Measurements from ENCODE around the gene PKDCC.

The PKDCC gene

GRCh38 chr2:42050010-42050702, 2.3 kb downstream of the PKDCC start:
- no peak for DNase-seq (ENCODE audit: low read depth, low spot score)

DNA sequence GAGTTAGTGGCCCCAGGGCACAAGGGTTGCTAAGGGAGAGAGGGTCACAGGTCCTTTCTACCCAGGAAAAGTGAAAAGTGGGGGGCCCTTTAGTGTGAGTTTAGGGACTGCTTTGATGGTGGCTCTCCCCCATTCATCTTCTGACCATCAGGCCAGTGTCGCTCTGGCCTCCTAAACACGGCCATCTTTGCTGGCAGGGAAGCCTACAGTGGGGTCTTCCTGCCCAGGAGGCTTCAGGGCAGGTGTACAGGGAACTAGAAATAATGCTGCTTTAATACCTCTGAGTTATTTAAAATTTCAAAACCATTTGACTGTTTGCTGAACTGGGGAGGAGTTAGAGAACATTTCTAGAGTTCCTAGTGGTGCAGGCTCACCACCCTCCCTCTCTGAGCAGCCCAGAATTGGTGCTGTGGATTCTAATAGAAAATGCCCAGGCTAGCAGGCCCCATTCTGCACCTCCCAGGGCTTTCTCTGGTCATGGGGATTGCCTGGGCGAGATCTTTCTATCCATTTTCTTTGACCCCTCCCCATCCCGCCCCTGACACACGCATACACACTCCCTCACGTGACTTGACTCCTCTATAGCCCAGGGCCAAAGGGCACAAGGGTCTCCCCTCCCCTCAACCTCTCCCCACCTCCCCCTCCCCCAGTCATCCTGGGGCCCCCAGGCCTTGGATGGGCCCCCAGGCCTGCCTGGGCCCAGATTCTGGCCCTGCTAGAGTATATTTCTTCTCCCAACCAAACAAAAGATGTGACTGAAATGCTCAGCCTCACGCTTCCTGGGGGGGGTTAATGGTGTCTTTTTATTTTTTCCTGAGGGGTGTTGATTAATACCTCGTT, 3.1 kb downstream of the PKDCC start:
- DNase-seq (ENCODE audit: low read depth, low spot score) = no peak

- no peak for DNase-seq (ENCODE audit: low read depth, low spot score)
Measured at GRCh38 chr2:42051543-42052235, 3.9 kb downstream of the PKDCC start.

GRCh38 chr2:42052702-42053481, 5.1 kb downstream of the PKDCC start:
- DNase-seq (ENCODE audit: low read depth, low spot score) = no peak

DNA sequence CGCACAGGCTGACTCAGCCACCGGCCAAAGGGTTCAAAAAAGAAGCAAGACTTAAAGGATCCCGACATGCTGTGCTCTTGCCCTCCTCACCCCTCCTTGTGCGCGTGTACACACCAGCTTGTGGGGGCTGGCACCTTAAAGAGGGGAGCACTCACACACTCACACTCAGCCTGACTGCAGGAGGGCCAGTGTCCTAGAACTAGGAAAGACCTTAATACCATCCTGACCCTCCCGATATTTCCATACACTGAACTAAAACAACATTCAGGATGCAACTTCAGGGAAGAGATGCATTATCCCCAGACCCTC, 5.6 kb downstream of the PKDCC start:
- no peak for DNase-seq (ENCODE audit: low read depth, low spot score)

DNA sequence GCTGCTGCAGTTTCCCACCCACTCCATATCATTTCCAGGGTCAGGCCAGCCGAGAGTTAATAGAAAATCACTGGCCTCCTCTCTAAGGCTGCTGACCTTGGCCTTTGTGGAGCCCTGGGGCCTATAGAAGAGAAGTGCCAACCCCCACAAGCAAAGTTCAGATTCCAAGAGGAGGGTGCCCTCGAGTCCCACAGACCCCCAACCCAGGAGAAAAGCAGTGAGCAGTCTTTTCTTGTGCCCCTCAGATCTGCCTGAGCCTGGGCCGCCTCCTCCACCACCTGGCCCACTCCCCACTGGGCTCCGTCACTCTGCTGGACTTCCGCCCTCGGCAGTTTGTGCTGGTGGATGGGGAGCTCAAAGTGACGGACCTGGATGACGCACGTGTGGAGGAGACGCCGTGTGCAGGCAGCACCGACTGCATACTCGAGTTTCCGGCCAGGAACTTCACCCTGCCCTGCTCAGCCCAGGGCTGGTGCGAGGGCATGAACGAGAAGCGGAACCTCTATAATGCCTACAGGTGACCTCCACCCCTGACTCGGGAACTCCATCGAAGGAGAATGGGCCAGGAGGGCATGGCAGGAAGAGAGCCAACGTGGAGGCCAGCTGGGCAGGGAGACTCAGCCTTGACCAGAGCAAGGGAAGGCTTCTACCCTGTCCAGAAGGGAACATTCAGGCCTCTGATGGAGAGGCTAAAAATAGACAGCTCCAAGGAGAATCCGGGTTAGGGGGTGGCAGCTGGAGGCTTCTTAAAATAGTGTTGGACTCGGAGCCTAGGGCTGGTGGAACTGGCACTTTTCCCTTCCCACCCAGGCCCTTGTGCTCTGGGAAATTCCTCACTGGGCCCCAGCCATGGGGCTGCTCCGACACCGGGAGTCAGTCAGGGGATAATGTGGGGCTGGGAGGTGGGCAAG, 6.2 kb downstream of the PKDCC start:
- no peak for DNase-seq (ENCODE audit: low read depth, low spot score)

DNA sequence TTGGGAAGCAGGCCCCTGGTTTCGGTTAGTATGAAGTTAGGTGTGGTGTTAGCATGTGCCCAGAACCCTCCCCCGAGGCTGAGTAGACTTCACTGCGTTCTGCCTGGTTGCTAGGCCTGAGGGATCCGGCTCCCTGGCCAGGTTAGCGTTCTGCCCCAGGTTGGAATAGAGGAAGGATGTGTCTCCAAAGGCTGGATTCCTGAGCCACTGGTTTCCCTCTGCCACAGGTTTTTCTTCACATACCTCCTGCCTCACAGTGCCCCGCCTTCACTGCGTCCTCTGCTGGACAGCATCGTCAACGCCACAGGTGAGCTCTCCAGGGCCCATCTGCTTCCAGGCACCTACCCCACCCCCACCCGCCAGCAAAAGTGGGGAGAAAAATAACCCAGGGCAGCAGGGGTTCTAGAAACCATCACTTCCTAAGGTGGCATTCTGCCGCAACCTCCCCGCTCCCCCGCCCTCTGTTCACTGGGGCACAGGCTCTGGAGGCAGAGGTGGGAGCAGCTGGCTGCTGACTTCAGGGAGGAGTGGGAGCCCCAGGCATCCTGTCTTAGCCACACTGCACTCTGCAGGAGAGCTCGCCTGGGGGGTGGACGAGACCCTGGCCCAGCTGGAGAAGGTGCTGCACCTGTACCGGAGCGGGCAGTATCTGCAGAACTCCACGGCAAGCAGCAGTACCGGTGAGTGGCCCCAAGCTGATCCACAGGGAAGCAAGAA, 7.1 kb downstream of the PKDCC start:
- no peak for DNase-seq (ENCODE audit: low read depth, low spot score)

DNA sequence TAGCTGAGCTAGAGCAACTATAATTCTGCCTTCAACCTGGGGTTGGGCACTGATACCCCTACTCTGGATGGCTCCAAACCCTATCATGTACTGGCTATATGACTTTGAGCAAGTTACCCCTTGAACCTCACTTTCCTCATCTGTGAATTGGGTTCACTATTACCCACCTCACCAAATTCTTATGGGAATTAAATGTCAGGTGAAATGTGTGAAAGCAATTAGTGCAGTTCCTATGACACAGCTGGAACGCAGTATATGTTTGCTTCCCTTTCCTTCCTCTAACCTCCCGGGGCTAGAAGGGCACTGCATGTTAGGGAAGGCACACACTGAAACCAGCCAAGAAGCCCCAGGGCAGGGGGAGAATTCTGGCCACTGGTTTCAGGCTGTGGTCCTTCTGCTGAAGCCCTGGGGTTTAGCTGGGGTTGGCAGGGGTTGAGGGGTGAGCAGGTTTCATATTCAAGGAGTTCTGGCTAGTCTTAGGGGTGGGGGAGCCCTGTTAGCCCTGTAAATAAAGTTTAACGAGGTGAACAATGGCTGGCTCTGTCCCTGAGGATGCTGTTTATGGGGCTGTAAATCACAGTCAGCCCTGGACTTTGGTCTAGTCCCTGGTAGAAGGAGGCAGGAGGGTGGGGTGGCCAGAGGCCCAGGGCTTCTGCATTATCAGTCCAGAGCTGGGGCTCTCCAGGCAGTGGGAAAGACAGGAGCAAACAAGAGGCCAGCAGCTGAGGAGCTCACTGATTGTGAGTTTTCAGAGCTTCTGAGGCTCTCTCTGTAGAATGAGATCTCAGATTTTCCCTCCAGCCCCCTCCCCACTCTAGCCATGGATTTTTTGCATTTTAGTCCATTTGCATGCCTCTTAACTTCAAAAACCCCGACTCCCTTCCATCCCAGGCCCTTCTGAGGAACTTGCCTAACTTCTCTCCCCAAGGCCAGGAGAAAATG, 8.0 kb downstream of the PKDCC start:
- no peak for DNase-seq (ENCODE audit: low read depth, low spot score)

GRCh38 chr2:42057159-42057901, 9.5 kb downstream of the PKDCC start:
- DNase-seq (ENCODE audit: low read depth, low spot score) = no peak

- no peak for DNase-seq (ENCODE audit: low read depth, low spot score)
Measured at GRCh38 chr2:42057902-42058450, 10.2 kb downstream of the PKDCC start.

DNA sequence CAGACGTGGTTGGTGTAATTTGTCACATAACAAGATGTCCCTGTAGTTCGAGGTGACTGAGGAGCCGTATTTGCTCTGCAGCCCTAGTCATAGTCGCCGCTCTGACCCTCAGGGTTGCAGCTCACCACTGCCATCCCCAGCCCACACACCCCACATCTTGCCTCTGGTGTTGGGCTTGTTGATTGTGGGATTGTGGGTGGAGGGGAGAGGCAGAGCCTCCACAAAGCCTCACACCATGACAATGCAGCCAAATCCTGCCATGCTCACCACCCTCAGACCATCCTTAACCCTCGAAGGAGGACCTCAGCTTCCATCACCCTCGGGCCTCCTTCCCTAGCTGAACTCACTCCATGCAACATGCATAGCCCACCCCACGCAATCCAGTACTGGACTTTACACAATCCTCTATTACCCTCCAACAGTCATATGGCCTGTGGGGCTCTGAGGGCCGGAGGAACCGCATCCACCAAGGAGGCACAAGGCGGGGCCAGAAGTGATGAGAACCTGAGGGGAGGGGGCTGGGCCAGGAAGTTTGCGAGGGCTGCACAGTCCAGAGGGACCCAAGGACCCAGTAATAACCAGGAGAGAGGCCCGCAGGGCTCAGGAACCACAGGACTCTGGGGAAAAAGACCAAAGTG, 11.6 kb downstream of the PKDCC start:
- no peak for DNase-seq (ENCODE audit: low read depth, low spot score)

- DNase-seq (ENCODE audit: low read depth, low spot score) = no peak
Measured at GRCh38 chr2:42060028-42060427, 12.2 kb downstream of the PKDCC start.

DNA sequence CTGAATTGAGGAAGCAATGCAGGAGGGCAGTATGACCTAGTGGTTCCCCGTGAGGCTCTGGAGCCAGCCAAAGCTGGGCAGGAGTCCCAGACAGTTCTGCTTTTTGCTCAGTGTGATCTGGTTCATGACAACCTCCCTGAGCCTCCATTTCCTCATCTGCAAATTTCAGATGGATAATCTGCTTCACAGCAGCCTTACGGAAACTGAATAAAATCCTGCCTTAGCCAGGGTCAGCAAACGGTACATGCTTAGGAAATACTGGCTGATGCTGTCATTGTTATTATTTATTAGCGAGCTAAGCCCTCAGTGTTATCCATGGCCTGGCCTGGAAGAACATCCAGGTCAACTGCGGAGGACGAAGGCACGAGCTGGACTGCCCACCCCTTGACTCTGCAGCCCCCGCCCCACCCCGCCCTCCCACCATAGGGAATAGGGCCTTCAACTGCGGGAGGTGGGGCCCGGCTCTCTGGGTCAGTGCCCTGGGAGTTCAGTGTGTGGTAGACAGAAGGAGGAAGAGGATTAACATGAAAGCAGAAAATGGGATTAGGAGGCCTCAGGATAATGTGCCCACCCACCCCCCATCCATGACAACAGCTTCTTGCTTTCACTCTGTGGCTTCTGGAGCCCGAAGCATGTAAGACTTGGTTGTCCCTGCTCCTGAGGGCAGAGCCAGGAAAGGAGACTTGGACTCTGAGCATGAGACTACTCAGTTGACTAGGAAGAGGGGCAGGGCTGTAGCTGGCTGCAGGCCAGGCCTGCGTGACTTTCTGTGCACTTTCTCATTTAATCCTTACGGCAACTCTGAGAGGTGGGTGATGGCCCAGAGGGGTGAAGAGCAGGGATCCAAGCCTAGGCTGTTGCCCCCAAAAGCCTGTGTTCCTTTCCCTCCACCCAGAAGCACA, 13.1 kb downstream of the PKDCC start:
- DNase-seq (ENCODE audit: low read depth, low spot score) = no peak

- DNase-seq (ENCODE audit: low read depth, low spot score) = no peak
Measured at GRCh38 chr2:42061839-42062238, 14.0 kb downstream of the PKDCC start.

- no peak for DNase-seq (ENCODE audit: low read depth, low spot score)
Measured at GRCh38 chr2:42063431-42064171, 15.8 kb downstream of the PKDCC start.

- no peak for DNase-seq (ENCODE audit: low read depth, low spot score)
Measured at GRCh38 chr2:42064417-42064942, 16.7 kb downstream of the PKDCC start.
